ENCODE measurements around the gene C2orf74. TPM values are rescaled to one million over a fixed set of nuclear protein-coding genes. Genes with fewer than 3 reads are reported as not detected.

C2orf74 gene
- total and polyA plus RNA-seq, 8 donors = 2.7 to 21.4 (median 9.5) TPM

- H3K9me3 ChIP-seq = no peaks in the 10 kb centered on the region
- peaks cover 24 to 29% (median 25%) of the 10 kb centered on the region in 3 donors for H3K4me1 ChIP-seq
- peak; percentile 35 to 57 (median 45) for ATAC-seq
- peaks cover 5 to 36% (median 20%) of the 10 kb centered on the region in 3 donors for H3K36me3 ChIP-seq
- WGBS, 2 donors = 35 to 38% methylated on average over 14 of the region's 14 CpGs
- TF ChIP-seq, protein P1, sequence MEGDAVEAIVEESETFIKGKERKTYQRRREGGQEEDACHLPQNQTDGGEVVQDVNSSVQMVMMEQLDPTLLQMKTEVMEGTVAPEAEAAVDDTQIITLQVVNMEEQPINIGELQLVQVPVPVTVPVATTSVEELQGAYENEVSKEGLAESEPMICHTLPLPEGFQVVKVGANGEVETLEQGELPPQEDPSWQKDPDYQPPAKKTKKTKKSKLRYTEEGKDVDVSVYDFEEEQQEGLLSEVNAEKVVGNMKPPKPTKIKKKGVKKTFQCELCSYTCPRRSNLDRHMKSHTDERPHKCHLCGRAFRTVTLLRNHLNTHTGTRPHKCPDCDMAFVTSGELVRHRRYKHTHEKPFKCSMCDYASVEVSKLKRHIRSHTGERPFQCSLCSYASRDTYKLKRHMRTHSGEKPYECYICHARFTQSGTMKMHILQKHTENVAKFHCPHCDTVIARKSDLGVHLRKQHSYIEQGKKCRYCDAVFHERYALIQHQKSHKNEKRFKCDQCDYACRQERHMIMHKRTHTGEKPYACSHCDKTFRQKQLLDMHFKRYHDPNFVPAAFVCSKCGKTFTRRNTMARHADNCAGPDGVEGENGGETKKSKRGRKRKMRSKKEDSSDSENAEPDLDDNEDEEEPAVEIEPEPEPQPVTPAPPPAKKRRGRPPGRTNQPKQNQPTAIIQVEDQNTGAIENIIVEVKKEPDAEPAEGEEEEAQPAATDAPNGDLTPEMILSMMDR (IDR thresholded peaks at IDR 0.05) = no peak
- FAIRE-seq = no peak
- DNase-seq = peak; percentile 67 to 87 (median 76)
- intact Hi-C loops (cut with DNase I) = no loop called here
- no peaks in the 10 kb centered on the region for H3K27me3 ChIP-seq
- H3K4me3 ChIP-seq = peak overlapping the region in 1 of 4 donors; percentile 4
- H3K27ac ChIP-seq = peak overlapping the region in 2 of 4 donors; percentile 6 to 35
Observed at GRCh38 chr2:61179701-61180639, 18.0 kb downstream of the C2orf74 start.

DNA sequence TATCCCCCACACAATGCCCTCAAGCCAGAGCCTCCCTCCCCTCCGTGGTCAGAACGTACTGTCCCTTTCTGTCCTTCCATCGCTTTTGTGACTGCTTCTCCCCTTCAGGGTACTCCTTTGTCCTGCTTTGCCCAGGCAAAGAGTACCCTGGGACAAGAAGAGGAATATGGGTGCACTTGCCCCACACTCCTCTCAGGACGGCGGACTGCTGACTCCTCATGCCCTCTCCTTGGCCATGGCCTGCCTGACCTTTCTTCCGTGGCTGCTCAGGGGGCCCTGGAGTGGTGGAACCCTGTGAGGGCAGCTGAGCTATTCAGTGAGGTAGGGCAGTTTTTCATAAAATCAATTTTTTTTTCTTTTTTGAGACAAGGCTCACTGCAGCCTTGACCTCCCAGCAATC is 18.7 kb downstream of the C2orf74 start:
- no peak for DNase-seq
- Histone ChIP-seq H3K27me3 (no peaks in the 10 kb centered on the region), H3K27ac (peak overlapping the region in 2 of 4 donors; percentile 6 to 35), H3K36me3 (peaks cover 5 to 44% (median 26%) of the 10 kb centered on the region in 3 donors), H3K4me3 (no peak overlapping the region), H3K9me3 (no peaks in the 10 kb centered on the region), H3K4me1 (peaks cover 24 to 29% (median 25%) of the 10 kb centered on the region in 3 donors)
- intact Hi-C loops (cut with DNase I) = no loop called here
- TF ChIP-seq, protein P1 (IDR thresholded peaks at IDR 0.05) = no peak
- WGBS, 2 donors = 71 to 79% methylated on average over 6 of the region's 6 CpGs
- no peak for ATAC-seq
- FAIRE-seq = no peak

DNA sequence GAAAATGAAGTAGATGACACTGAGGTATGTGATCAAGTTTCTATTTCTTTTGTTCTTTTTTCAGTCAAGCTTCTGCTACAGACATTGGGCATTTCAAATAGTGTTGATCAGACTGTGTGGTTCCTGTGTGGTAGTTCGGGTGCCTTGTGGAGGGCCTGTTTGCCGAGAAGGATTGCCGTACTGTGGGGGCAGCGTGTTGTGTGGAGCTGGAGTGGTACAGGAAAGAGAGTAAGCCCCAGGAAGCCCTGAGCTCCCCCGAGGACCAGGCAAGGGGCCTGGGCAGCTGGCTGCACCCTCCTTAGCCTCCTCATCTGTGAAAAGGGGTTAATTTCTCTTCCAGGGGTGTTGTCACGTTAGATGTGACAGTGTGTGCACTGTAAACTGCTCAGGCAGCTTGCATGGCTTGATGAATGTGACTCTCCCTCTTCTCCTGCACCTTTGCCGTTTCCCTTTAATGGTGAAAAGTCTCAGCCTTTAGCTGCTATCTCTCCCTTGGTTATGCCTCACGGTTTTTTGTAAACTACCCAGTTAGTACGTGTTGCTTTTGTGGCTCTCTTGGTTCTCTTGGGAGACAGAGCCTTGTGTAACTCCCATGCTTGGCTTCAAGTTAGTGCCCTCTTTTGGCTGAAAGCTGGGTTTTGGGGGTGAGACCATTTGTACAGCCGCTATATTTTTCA is 19.5 kb downstream of the C2orf74 start:
- Histone ChIP-seq H3K27ac (no peak overlapping the region), H3K9me3 (no peaks in the 10 kb centered on the region), H3K4me3 (peak overlapping the region in 1 of 4 donors; percentile 7), H3K36me3 (peaks cover 5 to 52% (median 33%) of the 10 kb centered on the region in 3 donors), H3K4me1 (peaks cover 24 to 25% (median 25%) of the 10 kb centered on the region in 3 donors), H3K27me3 (no peaks in the 10 kb centered on the region)
- no peak for ATAC-seq
- intact Hi-C loops (cut with DNase I) = no loop called here
- TF ChIP-seq, protein P1 (IDR thresholded peaks at IDR 0.05) = no peak
- no peak for FAIRE-seq
- WGBS, 2 donors = 55 to 60% methylated on average over 10 of the region's 10 CpGs
- DNase-seq = no peak

- 67 to 74% methylated on average over 6 of the region's 6 CpGs for WGBS, 2 donors
- intact Hi-C loops (cut with DNase I) = no loop called here
- no peaks in the 10 kb centered on the region for H3K9me3 ChIP-seq
- TF ChIP-seq, protein P1 (IDR thresholded peaks at IDR 0.05) = no peak
- peaks cover 24 to 25% (median 25%) of the 10 kb centered on the region in 3 donors for H3K4me1 ChIP-seq
- peaks cover 5 to 57% (median 33%) of the 10 kb centered on the region in 3 donors for H3K36me3 ChIP-seq
- no peak for DNase-seq
- no peak for ATAC-seq
- H3K27me3 ChIP-seq = no peaks in the 10 kb centered on the region
- no peak for FAIRE-seq
- H3K27ac ChIP-seq = no peak overlapping the region
- H3K4me3 ChIP-seq = no peak overlapping the region
Observed at GRCh38 chr2:61182059-61182383, 20.0 kb downstream of the C2orf74 start.

Measured in pancreas (tissue), 10 donors.